Fibroblast of the aortic adventitia (primary cell): ENCODE measurements around the gene GSS. TPM values are rescaled to one million over a fixed set of nuclear protein-coding genes. Genes with fewer than 3 reads are reported as not detected.

Experiments used
- DNase-seq: peaks from one replicate; pipeline ENCODE4 v3.0.0-alpha.2; 2010; ENCODE audit warnings: low read depth
- H3K4me3 ChIP-seq: 2 replicates; pipeline ENCODE4 v1.5.1; 2011; ENCODE audit warnings: low read depth, mild to moderate bottlenecking, control low read depth, low read length, moderate library complexity
- CTCF ChIP-seq: IDR thresholded peaks from 2 replicates; pipeline ENCODE4 v1.5.1; 2011; ENCODE audit warnings: mild to moderate bottlenecking, low read length, control low read depth, inconsistent platforms; ENCODE audit not compliant: insufficient read depth
- total RNA-seq: library from RNA; depleted of rRNA; stranded (reverse); fragments of >200 nt; gene quantifications from 2 replicates; pipeline ENCODE4 v1.2.3, GENCODE V29; 2012; ENCODE audit warnings: low replicate concordance

The GSS gene
- total RNA-seq, 1 donor = 57.8 TPM

GRCh38 chr20:34978092-34978744, 22.6 kb upstream of the GSS start:
- no peak overlapping the region for H3K4me3 ChIP-seq
- TF ChIP-seq CTCF = no peak
- no peak for DNase-seq

GRCh38 chr20:34977365-34978091, 21.9 kb upstream of the GSS start:
- TF ChIP-seq CTCF = no peak
- no peak overlapping the region for H3K4me3 ChIP-seq
- DNase-seq = no peak

GRCh38 chr20:34976286-34976685, 20.7 kb upstream of the GSS start:
- no peak overlapping the region for H3K4me3 ChIP-seq
- TF ChIP-seq CTCF = no peak
- no peak for DNase-seq

GRCh38 chr20:34974246-34974645, 18.6 kb upstream of the GSS start:
- no peak overlapping the region for H3K4me3 ChIP-seq
- no peak for TF ChIP-seq CTCF
- DNase-seq = no peak

- no peak overlapping the region for H3K4me3 ChIP-seq
- TF ChIP-seq CTCF = no peak
- no peak for DNase-seq
Measured at GRCh38 chr20:34971561-34972235, 16.1 kb upstream of the GSS start.

DNA sequence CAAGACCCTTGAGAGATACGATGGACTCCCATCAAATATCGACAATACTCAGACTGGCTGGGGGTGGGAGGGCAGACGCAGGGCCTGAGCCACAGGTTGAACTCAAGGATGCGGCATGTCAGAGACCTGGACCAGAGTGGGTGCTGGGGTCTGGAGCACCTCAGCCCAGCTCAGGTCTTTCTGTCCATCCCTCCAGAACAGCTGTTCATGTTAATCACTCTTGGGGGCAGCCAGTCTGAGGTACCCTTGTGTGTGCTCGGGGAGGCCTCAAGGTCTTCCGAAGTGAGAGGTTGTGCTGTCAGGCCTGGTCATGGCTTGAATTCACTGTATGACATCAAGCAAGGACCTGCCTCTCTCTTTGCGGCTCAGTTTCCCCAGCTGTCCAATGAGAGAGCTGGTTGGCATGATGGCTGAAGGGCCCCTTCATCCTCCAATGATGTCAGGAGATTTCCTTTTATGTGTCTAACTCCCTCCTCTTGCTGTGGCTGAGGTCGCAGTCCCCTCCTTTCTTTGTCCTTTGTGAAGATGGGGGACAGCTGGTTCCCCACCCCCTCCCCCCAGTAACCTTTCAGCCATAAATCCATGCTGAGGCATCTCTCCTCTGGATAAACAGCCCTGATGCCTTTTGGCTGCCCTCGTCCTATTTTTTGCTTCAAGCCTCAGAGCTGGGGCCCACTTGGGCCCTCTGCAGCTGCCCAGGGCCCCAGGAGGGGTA, 15.4 kb upstream of the GSS start:
- no peak for DNase-seq
- H3K4me3 ChIP-seq = no peak overlapping the region
- TF ChIP-seq CTCF = no peak
